Caco-2 (cell line): ENCODE measurements around the gene ITFG2. TPM values are rescaled to one million over a fixed set of nuclear protein-coding genes. Genes with fewer than 3 reads are reported as not detected.

ENCODE experiments used
- BruUV-seq: library from RNA; stranded (reverse); fragments of 400-500 nt; replicated peaks from 2 replicates; lab custom pipeline; 2021; lab: Mats Ljungman, UMichigan
- CTCF ChIA-PET: fragments of 300-600 bp; sonication (Branson Sonifier 250); formaldehyde crosslinking; loops from one replicate; lab custom pipeline; 2022; ENCODE audit warnings: antibody characterized with exemption; lab: Charles Lee
- POLR2A ChIA-PET: fragments of 300-600 bp; sonication (Branson Sonifier 250); formaldehyde crosslinking; loops from one replicate; lab custom pipeline; 2022; ENCODE audit warnings: antibody characterized with exemption; lab: Charles Lee
- DNase-seq, 2 experiments: peaks; one replicate each; pipeline versions ENCODE4 v3.0.0 to v3.0.0-alpha.2; 2020 to 2022
- H3K27me3 ChIP-seq: replicated peaks from 2 replicates; pipeline ENCODE4 v1.6.0; 2011; ENCODE audit warnings: low read length; ENCODE audit not compliant: control insufficient read depth, insufficient read depth
- H3K36me3 ChIP-seq: 2 replicates; pipeline ENCODE4 v1.5.1; 2011; ENCODE audit warnings: low read length; ENCODE audit not compliant: control insufficient read depth, insufficient read depth
- H3K4me1 ChIP-seq: fragments of 250-450 bp; sonication (Bioruptor Pico); 2 replicates; pipeline ENCODE4 v1.5.1; 2020; ENCODE audit warnings: mild to moderate bottlenecking
- H3K4me3 ChIP-seq: 2 replicates; pipeline ENCODE4 v1.5.1; 2011; ENCODE audit warnings: low read depth, mild to moderate bottlenecking, control low read depth, low read length
- H3K9me3 ChIP-seq: fragments of 250-450 bp; sonication (Bioruptor Pico); 2 replicates; pipeline ENCODE4 v1.5.1; 2020; ENCODE audit warnings: mild to moderate bottlenecking, moderate library complexity
- H3K27ac Mint-ChIP-seq: one replicate; pipeline ENCODE4 v1.8.0; 2022; ENCODE audit warnings: mixed read lengths; ENCODE audit not compliant: unreplicated experiment
- H3K27me3 Mint-ChIP-seq: one replicate; pipeline ENCODE4 v1.8.0; 2022; ENCODE audit warnings: mixed read lengths; ENCODE audit not compliant: insufficient read depth, unreplicated experiment
- H3K36me3 Mint-ChIP-seq: one replicate; pipeline ENCODE4 v1.8.0; 2022; ENCODE audit warnings: mild to moderate bottlenecking, mixed read lengths; ENCODE audit not compliant: insufficient read depth, unreplicated experiment
- H3K4me1 Mint-ChIP-seq: one replicate; pipeline ENCODE4 v1.8.0; 2022; ENCODE audit warnings: low read depth, mixed read lengths; ENCODE audit not compliant: unreplicated experiment
- H3K4me3 Mint-ChIP-seq: one replicate; pipeline ENCODE4 v1.8.0; 2022; ENCODE audit warnings: mild to moderate bottlenecking, moderate library complexity, mixed read lengths; ENCODE audit not compliant: unreplicated experiment
- H3K9me3 Mint-ChIP-seq: one replicate; pipeline ENCODE4 v1.8.0; 2022; ENCODE audit warnings: mixed read lengths; ENCODE audit not compliant: unreplicated experiment
- CTCF ChIP-seq, 2 experiments: fragments of 200-600 bp in 1 of 2; IDR thresholded peaks; 1 replicate in 1 of 2; 2 replicates in 1 of 2; pipeline versions ENCODE4 v1.5.1 to v1.8.0; 2011 to 2022; ENCODE audit warnings: antibody characterized with exemption in 1 of 2, control low read depth in 1 of 2, inconsistent platforms in 1 of 2, low read depth in 1 of 2, low read length in 1 of 2, mild to moderate bottlenecking in 1 of 2, moderate library complexity in 1 of 2; ENCODE audit not compliant: insufficient read depth in 1 of 2, severe bottlenecking in 1 of 2, unreplicated experiment in 1 of 2
- intact Hi-C: fragments of 100-400 bp; cut with micrococcal nuclease; formaldehyde crosslinking; loops from one replicate; pipeline ENCODE4 v1.10.0; 2022; ENCODE audit not compliant: unreplicated experiment
- total RNA-seq: library from RNA; stranded (reverse); gene quantifications from 2 replicates; pipeline ENCODE4 v1.2.3, GENCODE V29; 2022

Gene ITFG2
- total RNA-seq, 1 experiment from 2014 or later: 52.6 TPM

DNA sequence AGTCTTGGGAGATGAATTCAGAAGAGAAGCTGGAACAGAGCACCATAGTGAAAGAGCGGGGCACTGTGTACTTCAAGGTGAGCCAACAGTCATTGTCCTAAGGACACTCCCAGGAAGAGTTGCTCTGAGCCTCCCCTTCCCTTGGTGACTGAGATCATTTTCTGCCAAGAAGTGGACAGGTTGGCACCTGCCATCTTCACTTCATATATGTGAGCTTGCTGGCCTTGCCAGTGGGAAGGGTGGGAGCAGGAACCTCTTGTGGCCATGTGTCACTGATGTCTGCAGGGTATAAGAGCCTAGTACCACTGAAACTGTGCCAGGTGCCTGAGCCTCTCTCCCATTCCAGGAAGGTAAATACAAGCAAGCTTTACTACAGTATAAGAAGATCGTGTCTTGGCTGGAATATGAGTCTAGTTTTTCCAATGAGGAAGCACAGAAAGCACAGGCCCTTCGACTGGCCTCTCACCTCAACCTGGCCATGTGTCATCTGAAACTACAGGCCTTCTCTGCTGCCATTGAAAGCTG lies 12.4 kb upstream of the ITFG2 start:
- POLR2A ChIA-PET: no interaction called here
- intact Hi-C loops: loop anchor here (5.0 kb wide), 1 partner anchor 1963 kb away; no protein-coding TSS in a partner anchor
- no peaks in the 10 kb centered on the region for H3K9me3 ChIP-seq
- TF ChIP-seq CTCF (IDR thresholded peaks at IDR 0.05; ENCODE audit: insufficient read depth in 1 of 2, low read depth in 1 of 2, low read length in 1 of 2, severe bottlenecking in 1 of 2, unreplicated experiment in 1 of 2): no peak
- H3K4me3 Mint-ChIP-seq: no peak overlapping the region
- H3K4me1 ChIP-seq: peaks cover 7% of the 10 kb centered on the region
- no peak overlapping the region for H3K27ac Mint-ChIP-seq
- no peak overlapping the region for H3K4me3 ChIP-seq
- peaks cover 16% of the 10 kb centered on the region for H3K4me1 Mint-ChIP-seq
- CTCF ChIA-PET: interaction anchor here (1.1 kb wide), 1 partner anchor 16 kb away, joined by 3 read pairs; no protein-coding TSS in a partner anchor
- H3K27me3 ChIP-seq: no peaks in the 10 kb centered on the region
- H3K9me3 Mint-ChIP-seq: no peaks in the 10 kb centered on the region
- no peak for DNase-seq
- H3K27me3 Mint-ChIP-seq: no peaks in the 10 kb centered on the region
- no TSS peak for BruUV-seq
- peaks cover 87% of the 10 kb centered on the region for H3K36me3 Mint-ChIP-seq
- H3K36me3 ChIP-seq: peaks cover 8% of the 10 kb centered on the region

DNA sequence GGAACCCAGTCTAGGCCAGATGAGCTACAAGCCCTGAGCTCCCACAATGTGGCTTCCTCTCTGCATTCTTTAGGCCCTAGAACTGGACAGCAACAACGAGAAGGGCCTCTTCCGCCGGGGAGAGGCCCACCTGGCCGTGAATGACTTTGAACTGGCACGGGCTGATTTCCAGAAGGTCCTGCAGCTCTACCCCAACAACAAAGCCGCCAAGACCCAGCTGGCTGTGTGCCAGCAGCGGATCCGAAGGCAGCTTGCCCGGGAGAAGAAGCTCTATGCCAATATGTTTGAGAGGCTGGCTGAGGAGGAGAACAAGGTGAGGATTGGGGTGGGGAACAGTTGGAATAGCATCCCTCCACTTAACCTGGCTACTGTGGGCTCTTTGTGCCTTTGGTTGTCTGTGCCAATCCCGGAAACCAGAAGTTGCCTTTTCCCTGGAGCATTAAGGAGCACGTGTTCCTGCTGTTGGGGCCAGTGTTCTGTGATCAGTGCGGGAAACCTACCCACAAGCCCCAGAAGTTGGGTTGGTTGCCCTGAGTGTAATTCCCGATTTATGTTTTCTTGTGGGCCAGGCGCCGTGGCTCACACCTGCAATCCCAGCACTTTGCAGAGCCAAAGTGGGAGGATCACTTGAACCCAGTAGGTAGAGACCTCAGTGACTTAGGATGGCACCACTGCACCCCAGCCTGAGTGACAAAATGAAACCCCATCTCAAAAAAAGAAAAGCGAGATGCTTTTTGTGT lies 11.3 kb upstream of the ITFG2 start:
- H3K36me3 ChIP-seq: peaks cover 8% of the 10 kb centered on the region
- peaks cover 13% of the 10 kb centered on the region for H3K4me1 Mint-ChIP-seq
- no peak overlapping the region for H3K4me3 ChIP-seq
- BruUV-seq: no TSS peak
- H3K9me3 Mint-ChIP-seq: no peaks in the 10 kb centered on the region
- no peak for TF ChIP-seq CTCF (IDR thresholded peaks at IDR 0.05; ENCODE audit: insufficient read depth in 1 of 2, low read depth in 1 of 2, low read length in 1 of 2, severe bottlenecking in 1 of 2, unreplicated experiment in 1 of 2)
- peaks cover 93% of the 10 kb centered on the region for H3K36me3 Mint-ChIP-seq
- H3K27me3 ChIP-seq: no peaks in the 10 kb centered on the region
- intact Hi-C loops: loop anchor here (5.0 kb wide), 1 partner anchor 1964 kb away; no protein-coding TSS in a partner anchor
- H3K4me1 ChIP-seq: peaks cover 7% of the 10 kb centered on the region
- no peaks in the 10 kb centered on the region for H3K27me3 Mint-ChIP-seq
- no peak overlapping the region for H3K4me3 Mint-ChIP-seq
- POLR2A ChIA-PET: no interaction called here
- H3K9me3 ChIP-seq: no peaks in the 10 kb centered on the region
- H3K27ac Mint-ChIP-seq: no peak overlapping the region
- CTCF ChIA-PET: no interaction called here
- DNase-seq: no peak

GRCh38 chr12:2803635-2804392 lies 8.7 kb upstream of the ITFG2 start:
- DNase-seq: no peak
- H3K4me3 ChIP-seq: no peak overlapping the region
- Mint-ChIP-seq H3K4me3 (no peak overlapping the region), H3K9me3 (no peaks in the 10 kb centered on the region), H3K27ac (no peak overlapping the region), H3K27me3 (no peaks in the 10 kb centered on the region), H3K4me1 (no peaks in the 10 kb centered on the region), H3K36me3 (peaks cover 85% of the 10 kb centered on the region)
- 0 out of 2 replicates have a peak, but pooled peaks cover 4% of the 10 kb centered on the region for H3K36me3 ChIP-seq
- no TSS peak for BruUV-seq
- H3K27me3 ChIP-seq: no peaks in the 10 kb centered on the region
- H3K9me3 ChIP-seq: no peaks in the 10 kb centered on the region
- ChIA-PET CTCF (interaction anchor here (0.6 kb wide), 1 partner anchor 87 kb away, joined by 3 read pairs; no protein-coding TSS in a partner anchor), POLR2A (no interaction called here)
- intact Hi-C loops: loop anchor here (5.0 kb wide), 1 partner anchor 1967 kb away; no protein-coding TSS in a partner anchor
- H3K4me1 ChIP-seq: no peaks in the 10 kb centered on the region
- TF ChIP-seq CTCF (IDR thresholded peaks at IDR 0.05; ENCODE audit: insufficient read depth in 1 of 2, low read depth in 1 of 2, low read length in 1 of 2, severe bottlenecking in 1 of 2, unreplicated experiment in 1 of 2): no peak
